GM10266 (cell line): Measurements from ENCODE around the gene DSCAM.

Source experiments
- DNase-seq: peaks from one replicate; pipeline ENCODE4 v3.0.0; 2012; ENCODE audit errors: extremely low spot score
- CTCF ChIP-seq: IDR thresholded peaks from 2 replicates; pipeline ENCODE4 v1.5.1; 2012; ENCODE audit warnings: mild to moderate bottlenecking, low read depth; ENCODE audit not compliant: control insufficient read depth, insufficient read depth; ENCODE audit errors: missing control alignments

DSCAM gene

DNA sequence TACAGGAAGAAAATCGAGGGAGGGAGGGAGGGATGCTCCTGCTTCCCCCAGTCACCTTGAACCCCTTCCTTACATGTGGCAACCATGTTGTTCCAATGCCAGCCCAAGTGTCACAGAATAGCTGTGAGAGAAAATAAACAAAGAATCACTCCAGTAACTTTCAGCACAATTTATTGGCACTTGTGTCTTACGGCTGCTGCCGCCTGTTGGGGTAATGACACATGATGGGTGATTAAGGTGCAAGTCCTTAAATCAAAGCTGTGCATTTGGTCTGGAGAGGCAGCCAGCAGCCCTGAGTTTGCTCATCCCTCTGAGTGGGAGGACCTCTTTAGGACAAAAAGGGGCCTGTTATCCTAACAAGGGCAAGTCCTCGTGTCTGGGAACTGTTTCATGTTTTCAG, 602.0 kb downstream of the DSCAM start:
- DNase-seq = no peak
- TF ChIP-seq CTCF = no peak

DNA sequence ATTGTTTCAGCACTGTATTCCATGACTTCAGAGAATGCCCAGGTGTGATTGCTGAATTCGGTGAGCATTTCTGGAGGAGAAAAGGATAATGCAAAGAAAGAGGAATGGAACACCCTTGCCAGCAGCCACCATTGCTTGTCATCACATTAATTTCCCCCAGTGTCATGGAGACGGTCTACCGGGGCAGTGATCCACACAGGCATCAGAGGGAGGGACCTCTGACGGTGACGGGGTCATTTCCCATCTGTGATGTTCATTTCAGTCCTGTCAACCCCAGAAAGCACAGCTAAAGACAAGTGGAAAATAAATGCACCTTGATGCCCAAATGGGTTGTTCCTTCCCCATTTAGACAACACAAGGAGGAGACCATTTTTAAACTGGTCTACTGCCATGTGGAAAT, 603.3 kb downstream of the DSCAM start:
- no peak for TF ChIP-seq CTCF
- no peak for DNase-seq

DNA sequence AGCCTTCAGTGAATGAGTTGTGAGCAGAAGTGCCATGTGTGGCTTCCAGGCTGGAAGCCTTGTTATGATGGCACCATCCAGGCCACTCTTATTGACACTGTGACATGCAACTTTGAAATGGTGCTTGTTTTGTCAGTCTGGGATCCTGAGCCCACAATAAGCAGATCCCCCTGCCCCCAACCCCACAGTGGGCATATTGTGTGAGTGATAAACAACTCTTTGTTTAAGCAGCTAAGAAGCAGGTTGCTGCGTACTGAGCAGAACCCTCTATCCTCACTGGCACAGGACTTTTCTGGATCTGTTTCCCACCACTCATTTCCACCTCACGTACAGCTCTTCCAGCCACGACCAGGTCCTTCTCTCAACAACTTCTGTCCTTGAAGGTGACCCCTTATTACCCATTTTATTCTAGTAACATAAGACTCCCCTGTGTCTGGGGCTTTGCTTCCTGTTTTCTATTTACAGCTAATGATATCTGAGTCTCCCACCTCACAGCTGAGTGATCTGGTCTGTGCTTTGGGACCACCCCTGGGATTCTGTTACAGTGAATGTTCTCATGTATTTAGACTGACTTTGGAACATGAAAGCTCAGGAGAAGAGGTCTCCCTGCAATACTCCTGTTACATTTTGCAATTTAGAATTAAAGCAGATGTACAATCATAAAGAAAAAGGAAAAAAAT, 604.2 kb downstream of the DSCAM start:
- DNase-seq = no peak
- TF ChIP-seq CTCF = no peak

DNA sequence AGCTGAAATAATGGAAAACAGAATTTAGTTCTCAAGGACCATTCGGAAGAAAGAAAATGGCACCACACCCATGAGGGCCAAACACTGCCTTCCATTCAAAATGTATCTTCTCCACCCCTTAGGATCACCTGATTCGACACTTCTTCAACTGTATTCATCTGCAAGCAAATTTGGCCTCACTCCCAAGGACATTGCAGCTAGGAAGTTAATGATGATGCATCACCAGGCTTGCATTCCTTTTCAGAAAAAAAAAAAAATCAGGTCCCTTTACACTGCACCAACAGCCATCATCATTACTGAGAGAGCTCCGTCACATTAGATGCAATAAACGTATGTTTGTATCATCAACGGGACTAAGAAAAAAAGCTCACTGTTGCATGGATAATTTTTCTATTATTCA, 611.4 kb downstream of the DSCAM start:
- TF ChIP-seq CTCF = no peak
- no peak for DNase-seq

DNA sequence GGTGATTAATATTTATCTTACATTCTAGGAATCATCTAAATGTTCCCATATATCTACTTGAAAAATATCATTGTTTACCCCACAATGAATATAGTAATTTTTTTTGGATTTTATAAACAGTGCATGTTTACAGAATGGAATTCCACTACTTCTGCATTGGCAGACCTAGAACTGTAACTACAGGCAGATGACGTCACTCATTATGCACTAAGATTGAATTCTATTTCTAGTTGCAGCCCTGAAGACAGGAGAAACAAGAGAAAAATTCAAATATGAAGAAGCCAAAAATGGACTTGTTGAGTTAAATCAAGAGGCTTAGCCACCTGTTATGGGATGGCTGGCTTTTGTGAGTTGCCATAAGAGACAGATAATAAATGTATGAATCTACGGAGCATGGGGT, 615.0 kb downstream of the DSCAM start:
- no peak for DNase-seq
- TF ChIP-seq CTCF = no peak

DNA sequence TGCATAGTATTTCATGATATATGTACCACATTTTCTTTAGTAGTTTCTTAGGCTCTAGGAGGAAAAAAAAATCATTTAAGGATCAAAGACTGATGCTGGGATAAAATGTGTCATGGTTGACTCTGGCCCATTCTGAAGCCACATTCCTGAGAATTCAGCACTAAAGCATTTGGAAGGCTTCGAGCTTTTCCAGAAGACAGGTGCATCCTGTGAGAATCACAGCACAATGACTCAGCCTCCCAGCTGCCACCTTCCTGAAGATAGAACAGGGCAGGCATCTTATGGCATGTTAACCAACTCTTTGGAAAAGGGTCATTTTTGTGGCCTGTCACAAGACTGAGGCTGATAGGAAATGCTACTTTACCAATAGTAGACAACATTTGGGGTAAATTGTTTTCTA, 619.9 kb downstream of the DSCAM start:
- TF ChIP-seq CTCF = no peak
- no peak for DNase-seq

DNA sequence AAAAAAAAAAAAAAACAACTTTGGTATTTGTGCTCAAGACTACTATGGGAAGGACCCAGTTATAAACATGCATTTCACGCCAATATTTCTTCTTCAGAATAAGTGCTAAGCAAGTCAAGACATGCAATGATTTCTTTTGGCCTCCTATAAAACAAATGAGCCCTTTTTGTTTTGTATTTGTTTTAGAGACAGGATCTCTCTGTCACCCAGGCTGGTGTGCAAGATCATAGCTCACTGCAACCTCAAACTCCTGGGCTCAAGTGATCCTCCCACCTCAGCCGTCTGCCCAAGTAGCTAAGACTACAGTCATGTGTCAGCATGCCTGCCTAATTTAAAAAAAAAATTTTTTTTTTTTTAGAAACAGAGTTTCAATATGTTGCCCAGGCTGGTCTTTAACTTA, 631.0 kb downstream of the DSCAM start:
- DNase-seq = no peak
- no peak for TF ChIP-seq CTCF
